Astrocyte of the cerebellum (primary cell): ENCODE results near the gene LMX1B.

Source experiments
- DNase-seq: peaks from one replicate; pipeline ENCODE4 v3.0.0-alpha.2; 2011; ENCODE audit warnings: low read depth
- H3K4me3 ChIP-seq: 2 replicates; pipeline ENCODE4 v1.5.1; 2011; ENCODE audit warnings: mild to moderate bottlenecking, low read depth, low read length, moderate library complexity
- in situ Hi-C: cut with HindIII; loops from 2 replicates; pipeline ENCODE4 v1.10.0; 2017; ENCODE audit warnings: low sequenced_read_pairs
- TF ChIP-seq, protein P1 (sequence below): IDR thresholded peaks from 2 replicates; pipeline ENCODE4 v1.5.1; 2012; ENCODE audit warnings: low read length, low read depth, moderate library complexity, mild to moderate bottlenecking; ENCODE audit errors: missing control alignments

The LMX1B gene

DNA sequence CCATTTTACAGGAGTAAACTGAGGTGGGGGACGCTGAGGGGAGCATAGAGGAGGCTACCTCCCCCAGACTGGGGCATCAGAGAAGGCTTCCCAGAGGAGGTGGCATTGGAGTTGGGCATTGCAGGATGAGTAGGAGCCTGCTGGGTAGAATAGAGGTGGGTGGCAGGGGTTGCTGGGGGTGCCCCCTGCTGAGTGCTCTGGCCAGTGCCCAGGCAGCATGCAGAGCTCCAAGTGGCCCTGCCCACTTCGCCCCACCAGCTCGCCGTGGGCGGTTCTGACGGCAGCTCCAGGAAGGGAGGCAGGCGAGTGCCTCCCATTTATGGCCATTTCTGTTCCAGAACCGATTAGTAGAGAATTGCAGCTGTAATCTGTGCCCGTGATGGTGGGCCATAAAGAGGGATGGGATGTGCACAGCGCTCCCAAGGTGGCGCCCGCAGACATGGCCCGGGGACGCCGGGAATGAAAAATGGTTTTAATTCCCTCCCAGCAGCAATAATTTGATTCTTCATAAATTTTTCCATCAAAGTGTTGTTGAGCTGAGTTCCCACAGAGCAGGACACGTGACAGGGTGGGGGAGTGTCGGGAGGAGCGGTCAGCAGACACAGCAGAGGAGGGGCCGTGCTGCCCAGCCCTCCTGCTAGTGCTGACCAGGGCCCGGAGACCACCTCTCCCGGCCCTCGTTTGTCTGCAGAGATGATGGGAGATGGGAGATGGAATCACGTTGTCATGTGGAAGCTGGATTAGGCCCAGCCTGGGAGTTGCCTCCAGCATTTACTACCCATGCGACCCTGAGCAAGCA lies 75.5 kb downstream of the LMX1B start:
- in situ Hi-C loops: no loop called here
- no peak overlapping the region for H3K4me3 ChIP-seq
- TF ChIP-seq, protein P1, sequence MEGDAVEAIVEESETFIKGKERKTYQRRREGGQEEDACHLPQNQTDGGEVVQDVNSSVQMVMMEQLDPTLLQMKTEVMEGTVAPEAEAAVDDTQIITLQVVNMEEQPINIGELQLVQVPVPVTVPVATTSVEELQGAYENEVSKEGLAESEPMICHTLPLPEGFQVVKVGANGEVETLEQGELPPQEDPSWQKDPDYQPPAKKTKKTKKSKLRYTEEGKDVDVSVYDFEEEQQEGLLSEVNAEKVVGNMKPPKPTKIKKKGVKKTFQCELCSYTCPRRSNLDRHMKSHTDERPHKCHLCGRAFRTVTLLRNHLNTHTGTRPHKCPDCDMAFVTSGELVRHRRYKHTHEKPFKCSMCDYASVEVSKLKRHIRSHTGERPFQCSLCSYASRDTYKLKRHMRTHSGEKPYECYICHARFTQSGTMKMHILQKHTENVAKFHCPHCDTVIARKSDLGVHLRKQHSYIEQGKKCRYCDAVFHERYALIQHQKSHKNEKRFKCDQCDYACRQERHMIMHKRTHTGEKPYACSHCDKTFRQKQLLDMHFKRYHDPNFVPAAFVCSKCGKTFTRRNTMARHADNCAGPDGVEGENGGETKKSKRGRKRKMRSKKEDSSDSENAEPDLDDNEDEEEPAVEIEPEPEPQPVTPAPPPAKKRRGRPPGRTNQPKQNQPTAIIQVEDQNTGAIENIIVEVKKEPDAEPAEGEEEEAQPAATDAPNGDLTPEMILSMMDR: no peak
- no peak for DNase-seq

DNA sequence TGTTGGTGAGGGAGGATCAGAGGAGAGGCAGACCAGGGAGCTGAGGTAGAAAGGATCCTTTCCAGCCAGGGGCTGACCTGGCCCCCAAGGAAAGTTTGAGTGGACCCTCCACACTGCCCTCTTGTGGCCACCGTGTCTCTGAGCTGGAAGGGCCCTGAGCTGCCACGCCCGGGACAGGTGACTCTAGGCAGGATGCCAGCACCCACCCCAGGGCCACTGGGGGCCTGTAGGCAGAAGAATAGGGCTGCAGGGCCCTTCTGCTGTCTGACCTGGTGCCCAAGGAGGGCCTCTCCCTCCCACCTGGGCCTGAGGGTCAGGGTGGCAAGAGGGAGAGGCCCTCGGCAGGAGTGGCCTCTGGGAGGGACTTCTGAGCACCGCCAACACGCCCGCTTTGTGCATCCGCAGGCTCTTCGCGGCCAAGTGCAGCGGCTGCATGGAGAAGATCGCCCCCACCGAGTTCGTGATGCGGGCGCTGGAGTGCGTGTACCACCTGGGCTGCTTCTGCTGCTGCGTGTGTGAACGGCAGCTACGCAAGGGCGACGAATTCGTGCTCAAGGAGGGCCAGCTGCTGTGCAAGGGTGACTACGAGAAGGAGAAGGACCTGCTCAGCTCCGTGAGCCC lies 76.8 kb downstream of the LMX1B start:
- no peak overlapping the region for H3K4me3 ChIP-seq
- in situ Hi-C loops: no loop called here
- TF ChIP-seq, protein P1: peak; percentile 55
- no peak for DNase-seq

DNA sequence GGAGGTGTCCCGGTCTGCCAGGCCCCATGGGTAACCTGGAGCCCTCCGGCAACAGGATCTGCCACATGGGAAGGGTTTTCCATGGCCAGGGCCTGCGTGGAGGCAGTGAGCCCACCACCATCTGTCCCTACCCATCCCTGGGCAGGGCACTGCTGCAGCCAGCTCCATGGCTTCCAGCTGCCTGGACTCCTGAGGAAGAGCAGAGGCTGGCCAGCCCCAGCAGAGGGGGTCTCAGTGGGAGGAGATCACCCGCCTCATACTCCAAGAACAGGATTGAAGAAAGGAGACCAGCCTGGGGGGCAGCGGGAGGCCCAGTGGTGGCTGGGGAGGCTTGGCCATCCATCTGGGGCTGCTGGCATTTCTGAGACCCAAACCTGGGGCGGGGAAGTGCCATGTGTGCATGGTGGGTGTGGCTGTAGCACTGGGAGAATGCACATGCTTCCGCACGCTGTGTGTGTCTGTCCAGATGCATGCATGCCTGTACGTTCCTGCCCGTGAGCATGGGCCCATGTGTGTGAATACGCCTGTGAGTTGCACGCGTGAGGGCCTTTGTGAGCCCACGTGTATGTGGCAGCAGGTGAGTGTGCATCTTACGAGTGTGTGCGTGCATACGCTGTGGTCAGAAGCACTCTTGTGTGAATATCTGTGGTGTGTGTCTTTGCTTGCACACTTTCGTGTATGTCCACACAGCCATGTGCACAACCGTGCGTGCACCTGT lies 78.5 kb downstream of the LMX1B start:
- DNase-seq: no peak
- TF ChIP-seq, protein P1: no peak
- H3K4me3 ChIP-seq: no peak overlapping the region
- in situ Hi-C loops: no loop called here

DNA sequence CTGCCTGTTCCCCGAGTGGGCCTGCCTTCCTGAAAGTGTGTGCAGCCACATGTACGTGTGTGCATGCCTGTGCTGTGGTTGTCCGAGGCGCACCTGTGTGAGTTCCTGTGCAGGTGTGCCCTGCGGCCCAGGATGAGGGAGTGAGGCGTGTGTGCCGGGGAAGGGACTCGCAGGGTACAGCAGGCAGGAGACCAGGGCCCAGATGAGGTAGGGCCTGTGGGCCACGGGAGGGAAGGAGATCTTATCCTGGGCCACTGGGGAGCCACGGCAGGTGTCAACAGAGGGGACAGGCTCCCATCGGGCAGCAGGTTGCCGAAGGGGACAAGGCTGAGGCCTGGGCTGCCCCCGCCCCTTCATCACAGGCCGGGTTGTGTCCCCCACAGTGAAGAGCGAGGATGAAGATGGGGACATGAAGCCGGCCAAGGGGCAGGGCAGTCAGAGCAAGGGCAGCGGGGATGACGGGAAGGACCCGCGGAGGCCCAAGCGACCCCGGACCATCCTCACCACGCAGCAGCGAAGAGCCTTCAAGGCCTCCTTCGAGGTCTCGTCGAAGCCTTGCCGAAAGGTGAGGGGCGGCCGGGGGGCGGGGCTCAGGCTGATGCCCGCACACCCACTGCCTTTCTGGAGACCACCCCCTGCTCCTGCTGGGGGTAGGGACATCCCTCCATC lies 79.2 kb downstream of the LMX1B start:
- DNase-seq: no peak
- no peak overlapping the region for H3K4me3 ChIP-seq
- TF ChIP-seq, protein P1: no peak
- in situ Hi-C loops: no loop called here

DNA sequence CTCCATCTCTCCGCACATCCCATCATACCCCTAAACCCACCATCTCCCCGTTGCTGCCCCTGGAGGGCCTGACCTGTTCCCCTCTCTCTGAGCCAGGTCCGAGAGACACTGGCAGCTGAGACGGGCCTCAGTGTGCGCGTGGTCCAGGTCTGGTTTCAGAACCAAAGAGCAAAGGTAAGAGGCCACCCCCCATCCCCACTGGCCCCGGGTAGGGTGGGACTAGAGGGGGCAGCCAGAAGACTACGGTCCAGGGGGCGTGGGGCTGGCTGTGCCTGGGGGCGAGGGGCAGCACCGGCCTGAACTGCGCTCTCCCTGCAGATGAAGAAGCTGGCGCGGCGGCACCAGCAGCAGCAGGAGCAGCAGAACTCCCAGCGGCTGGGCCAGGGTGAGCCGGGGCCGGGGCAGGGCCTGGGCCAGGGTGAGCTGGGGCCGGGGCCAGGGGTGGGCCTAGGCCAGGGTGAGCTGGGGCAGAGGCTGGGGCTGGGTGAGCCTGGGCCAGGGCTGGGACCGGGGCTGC lies 79.8 kb downstream of the LMX1B start:
- TF ChIP-seq, protein P1: no peak
- in situ Hi-C loops: no loop called here
- DNase-seq: no peak

More for the DNA sequence above, 79.8 kb downstream of the LMX1B start:
- no peak overlapping the region for H3K4me3 ChIP-seq
